GM18517 (cell line): ENCODE results near the gene COG1.

Experiments
- ATAC-seq: cut with Tn5 transposase; IDR thresholded peaks from one replicate; pipeline ENCODE4 v1.9.1; 2021; ENCODE audit warnings: mild to moderate bottlenecking, moderate library complexity; ENCODE audit not compliant: unreplicated experiment

The COG1 gene

DNA sequence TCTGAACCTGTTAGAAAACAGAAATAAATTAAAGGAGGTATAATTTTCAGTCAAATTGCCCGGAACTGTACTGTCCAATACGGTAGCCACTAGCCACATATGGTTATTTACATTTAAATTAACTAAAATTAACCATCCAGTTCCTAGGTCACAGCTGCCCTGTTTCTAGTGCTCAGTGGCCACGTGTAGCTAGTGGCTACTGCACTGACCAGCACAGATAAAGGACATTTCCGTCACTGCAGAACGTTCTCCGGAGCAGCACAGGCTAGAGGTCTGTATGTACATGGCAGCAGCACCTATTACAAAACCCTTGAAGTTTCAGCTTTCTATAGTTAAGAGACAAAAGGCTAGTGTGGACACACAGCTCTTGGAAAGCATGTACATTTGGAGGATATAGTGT lies 35.1 kb downstream of the COG1 start:
- ATAC-seq: no peak

DNA sequence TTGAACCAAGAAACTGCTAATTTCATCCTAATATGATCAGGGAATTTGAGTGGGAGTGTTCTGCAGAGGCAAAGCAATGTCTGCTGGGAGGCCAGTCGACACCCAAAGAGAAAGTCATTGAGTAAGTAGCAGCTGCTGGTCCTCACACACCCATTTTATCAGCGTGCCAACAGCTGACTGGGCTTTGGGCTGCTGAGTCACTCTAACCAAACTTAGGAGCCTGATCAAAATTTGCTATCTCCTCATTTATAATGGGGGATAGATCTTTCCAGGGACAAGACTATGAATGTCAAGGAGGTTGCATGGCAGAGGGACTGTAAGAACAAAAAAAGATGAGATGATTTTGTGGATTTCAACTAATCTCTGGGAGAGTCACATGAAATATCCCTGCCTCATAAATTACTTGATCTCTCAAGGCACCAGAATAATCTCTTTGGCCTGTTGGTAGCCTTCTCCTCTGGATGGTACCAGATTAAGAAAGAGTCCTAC lies 35.9 kb downstream of the COG1 start:
- peak; percentile 35 for ATAC-seq

DNA sequence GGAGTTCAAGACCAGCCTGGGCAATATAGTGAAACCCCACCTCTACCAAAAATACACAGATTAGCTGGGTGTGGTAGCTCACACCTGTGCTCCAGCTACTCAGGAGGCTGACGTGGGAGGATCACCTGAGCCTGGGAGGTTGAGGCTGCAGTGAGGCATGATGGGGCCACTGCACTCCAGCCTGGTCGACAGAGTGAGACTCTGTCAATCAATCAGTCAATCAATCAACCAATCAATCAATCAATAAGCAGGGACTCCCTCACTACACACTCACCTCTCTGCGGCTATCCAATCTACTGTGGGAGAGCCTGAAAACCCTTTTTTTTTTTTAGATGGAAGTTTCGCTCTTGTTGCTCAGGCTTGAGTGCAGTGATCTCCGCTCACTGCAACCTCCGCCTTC lies 37.2 kb downstream of the COG1 start:
- no peak for ATAC-seq

DNA sequence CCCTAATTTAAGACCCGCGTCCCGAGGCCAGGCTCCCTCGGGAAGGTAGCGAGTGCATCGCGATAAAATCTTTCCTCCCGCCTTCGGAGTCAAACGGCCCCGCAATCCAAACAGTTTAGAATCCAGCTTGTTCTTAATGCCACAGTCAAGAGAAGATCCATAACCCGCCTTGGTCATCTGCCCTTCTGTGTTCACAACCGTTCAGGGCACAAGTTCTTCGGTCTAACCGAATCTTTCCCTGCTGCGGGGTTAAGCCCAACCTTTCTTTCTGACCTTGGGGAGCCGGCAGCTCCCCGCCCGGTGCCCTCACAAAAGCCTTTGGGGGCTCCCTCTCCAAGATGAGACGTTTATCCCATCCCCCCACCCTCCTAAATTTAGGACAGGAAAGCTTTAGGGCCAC lies 38.5 kb downstream of the COG1 start:
- ATAC-seq: no peak

DNA sequence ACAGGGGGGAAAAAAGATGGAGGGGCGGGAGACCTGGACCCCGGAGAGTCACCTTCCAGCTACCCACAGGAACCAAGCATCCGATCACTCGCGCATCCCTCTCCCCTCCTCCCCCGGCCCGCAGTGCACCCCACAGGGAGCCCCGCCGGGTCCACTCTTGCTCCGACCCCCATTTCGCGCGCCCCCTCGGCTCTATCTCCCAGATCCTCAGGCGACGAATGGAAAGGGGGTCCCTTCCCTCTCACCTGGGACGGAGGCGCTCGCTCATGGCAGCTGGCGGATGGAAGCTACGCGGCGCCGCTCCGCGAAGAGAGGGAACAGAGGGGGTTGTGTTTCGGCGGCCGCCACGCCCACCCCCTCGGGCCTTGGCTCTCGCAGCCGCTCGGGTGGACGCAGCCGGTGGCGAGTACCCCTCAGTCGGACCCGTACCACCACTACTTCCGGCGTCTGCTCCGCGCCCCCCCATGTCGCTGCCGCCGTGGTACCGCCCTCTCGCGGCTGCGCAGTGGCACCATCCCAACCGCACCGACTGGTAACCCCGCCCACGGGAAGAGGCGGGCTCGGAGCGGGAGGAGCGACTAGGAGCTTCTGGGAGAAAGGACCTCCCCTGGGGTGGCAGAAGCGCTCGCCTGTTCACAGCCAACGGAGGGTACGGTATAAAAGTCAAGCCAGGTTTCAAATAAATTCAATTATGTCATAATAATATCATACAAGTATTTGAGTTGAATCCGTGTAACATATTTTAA lies 39.2 kb downstream of the COG1 start:
- peak; percentile 73 for ATAC-seq

DNA sequence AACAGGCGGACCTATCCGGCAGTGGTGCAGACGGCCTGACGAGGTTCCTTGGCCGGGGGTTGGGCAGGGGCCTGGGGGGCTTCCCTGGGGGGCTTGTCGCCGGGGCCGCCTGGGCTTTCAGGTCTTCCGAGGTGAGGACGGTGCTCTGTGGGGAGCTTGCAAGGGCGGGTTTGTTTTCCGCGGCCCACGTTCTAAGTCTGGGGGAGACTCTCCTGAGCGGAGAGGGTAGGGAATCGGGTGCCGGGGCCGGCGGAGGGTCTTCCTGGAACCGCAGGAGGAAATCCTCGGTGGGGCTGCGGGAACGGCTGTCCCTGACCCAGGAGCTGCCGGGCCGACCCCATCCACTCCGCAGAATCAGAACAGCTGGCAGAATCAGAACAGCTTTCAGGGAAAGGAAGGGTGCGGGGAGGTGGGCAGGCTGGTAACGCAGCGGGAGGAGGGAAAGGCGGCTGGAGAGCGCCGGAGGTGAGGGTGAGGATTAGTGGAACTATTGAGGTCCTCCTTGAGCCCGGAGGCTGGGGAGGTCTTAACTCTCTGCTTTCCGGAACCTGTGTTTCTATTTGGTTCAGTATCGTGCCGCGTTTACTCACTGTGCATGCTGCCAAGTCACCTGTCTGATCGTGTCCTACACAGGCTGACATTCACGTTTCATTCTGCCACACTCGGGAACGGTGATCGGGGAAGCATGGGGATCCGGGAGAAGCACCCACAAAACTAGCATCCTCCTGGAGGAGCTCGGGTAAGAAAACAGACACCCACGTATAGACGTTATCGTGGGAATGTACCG lies 39.9 kb downstream of the COG1 start:
- ATAC-seq: peak; percentile 14

DNA sequence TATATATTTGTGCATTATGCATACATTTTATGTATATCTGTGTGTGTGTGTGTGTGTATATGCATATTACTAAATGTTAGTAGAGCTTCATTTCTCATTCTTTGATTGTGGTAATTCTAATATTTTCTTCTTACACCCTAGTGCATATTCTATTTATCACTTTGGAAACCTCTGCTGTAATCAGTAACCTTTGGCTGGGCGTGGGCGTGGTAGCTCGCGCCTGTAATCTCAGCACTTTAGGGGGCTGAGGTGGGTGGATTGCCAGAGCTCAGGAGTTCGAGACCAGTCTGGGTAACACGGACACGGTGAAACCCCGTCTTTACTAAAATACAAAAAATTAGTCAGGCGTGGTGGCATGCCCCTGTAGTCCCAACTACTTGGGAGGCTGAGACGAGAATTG lies 41.9 kb downstream of the COG1 start:
- ATAC-seq: no peak

DNA sequence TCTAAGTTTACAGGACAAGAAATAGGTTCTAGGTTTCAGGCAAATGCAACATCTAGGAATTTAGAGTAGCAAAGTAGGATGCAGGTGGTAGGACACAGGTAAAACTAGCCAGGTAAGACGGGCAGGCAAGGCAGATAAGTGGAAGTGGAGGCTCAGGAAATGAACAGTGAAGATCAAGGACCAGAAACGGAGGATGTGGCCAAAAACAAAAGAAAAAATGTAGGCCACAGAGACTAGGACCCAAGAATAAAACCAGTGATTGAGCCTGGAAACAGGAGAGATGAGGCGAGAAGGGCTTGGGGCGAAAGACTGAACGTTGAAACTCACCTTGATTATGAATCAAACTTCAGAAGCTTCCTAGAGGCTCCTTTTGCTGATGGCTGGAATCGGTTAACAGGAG lies 44.9 kb downstream of the COG1 start:
- ATAC-seq: no peak

DNA sequence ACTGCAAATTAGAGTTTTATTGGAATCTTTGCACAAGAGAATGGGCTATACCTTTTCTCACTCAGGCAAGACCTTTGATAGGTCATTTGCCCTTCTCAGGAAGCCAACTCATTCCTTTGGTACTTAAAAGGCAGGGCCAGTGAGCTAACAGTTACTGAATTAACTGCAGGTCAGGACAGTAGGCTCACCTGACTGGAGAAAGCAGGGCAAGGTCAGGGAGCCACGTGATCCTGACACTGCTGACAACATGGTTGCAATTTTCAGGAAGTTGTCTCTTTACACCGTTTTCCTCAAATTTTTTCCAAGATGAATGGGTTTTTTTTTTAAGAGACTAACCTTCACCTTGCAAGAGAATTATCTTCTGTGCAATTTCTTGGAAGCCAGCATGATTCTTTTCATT lies 47.7 kb downstream of the COG1 start:
- no peak for ATAC-seq

DNA sequence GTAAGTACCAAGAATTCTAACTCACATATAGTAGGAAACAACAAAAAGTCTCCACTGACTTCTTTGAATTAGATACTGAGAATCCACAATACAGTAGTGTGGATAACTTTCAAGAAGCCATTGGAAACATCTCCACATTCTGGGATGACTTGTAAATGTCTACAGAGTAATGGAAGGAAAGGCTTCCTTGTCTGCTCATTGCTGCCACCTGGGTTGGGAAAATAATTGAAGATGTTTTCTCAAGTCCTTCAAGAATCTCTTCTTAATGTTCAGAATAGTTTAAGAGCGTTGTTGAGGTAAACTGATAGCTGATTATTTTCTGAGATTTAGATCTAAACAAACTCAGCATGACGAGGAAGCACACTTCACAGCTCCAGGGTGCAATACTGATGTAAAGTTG lies 54.9 kb downstream of the COG1 start:
- ATAC-seq: no peak

DNA sequence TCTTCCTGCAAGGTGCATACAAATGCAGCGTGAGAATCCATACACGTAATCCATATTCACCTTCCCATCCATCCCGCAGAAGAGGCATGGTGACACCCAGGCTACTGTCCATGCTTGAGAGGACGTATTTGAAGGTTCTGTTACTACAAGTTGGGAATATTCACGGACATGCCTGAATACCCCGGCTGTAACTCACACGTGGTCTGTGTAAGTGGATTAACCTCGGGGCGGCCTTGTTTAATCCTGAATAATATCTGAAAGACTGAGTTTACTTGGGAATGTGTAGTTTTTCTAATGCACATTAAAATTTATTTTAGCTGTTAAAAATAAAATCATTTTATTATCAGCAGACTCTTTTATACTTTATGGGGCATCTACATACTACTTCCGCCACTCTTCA lies 55.7 kb downstream of the COG1 start:
- ATAC-seq: no peak

DNA sequence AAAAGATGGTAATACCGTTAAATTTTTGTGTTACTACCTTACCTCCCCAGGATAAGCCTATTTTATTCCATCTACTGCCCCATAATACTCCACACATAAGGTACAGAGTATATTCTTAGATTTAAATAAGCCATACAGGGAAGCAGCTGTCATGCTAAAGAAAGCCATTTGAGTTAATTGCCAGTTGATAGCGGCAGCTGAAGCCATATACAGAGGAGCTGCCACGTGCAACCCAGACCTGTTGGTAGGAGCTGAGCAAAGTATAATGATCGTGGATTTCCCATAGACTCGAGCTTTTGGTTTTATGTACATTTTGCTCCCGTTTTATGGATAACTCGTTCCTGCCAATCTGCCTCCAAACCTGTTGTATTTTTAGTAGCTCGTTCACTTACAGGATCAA lies 56.8 kb downstream of the COG1 start:
- no peak for ATAC-seq

DNA sequence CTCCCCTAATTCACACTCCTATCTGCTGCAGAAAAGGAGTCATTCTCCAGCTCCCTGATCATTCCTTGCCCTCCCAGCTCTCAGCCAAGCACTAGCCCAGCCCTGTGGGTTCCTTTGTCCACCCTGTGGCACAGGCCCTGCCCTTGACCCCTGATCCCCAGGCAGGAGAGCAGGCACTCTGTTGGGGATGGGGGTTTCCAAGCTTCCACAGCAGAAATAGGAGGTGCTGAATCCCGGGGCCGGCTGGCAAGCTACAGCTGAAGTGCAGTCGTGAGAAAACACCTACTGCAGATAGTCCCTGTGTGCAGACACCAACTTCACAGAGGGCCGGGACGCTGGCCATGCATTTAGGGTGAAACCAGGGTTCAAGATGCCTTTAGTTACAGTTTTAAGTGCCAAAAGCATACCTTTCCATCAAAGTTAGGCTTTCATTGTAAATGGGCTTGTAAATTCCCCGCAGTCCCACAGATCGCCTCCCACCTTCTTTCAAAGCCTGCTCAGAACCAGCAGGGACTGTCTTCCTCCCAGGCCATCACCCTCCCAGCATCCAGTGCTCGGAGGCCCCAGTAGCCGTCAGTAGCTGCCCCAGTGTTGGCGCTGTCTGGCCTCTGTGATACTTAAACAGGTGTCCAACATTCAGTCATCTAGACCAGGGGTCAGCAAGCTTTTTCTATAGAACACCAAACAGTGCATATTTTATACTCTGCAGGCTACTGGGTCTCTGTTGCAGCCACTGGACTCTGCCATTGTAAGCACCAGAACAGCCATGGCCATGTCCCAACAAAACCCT lies 58.2 kb downstream of the COG1 start:
- ATAC-seq: no peak

DNA sequence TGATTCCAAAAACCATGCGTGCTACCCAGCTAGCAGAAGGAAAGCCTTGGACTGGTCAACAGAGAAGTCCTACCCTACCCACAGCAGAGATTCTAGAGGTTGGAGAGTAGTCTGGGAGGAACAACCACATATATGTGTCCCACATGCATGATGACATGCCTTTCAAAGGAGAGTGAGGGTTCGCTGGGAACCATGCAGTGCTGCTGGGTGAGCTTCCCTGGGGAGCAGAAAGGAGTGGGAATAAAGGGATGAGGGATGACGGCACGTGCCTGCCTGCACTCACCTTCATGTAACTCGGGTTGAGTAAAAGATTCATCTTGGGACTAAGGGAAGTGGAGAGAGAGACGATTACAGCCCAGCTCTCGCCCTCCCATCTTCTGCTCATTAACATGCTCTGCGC lies 59.0 kb downstream of the COG1 start:
- ATAC-seq: no peak

DNA sequence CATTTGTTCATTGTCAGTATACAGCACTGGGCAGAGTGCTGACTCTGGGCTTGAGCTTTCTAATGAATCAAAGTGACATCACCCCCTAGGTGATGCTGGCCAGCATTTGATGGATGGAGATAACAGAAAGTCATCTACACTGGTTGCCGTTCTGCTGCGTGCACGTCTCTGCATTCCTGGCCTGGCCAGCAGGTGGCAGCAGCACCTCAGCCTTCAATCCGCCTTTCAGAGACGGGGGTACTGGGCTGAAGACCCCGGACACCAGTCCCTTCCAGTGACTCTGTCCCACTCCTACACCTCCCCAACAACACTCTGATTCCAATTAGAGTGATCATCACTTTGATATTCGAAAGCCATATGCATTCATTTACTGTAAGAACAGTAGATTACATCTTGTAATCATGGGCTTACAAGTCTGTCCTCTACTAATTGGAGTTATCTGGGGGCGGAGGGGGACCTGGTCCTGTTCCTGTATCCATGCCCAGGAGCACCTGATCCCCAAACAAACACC lies 62.9 kb downstream of the COG1 start:
- ATAC-seq: peak; percentile 56

DNA sequence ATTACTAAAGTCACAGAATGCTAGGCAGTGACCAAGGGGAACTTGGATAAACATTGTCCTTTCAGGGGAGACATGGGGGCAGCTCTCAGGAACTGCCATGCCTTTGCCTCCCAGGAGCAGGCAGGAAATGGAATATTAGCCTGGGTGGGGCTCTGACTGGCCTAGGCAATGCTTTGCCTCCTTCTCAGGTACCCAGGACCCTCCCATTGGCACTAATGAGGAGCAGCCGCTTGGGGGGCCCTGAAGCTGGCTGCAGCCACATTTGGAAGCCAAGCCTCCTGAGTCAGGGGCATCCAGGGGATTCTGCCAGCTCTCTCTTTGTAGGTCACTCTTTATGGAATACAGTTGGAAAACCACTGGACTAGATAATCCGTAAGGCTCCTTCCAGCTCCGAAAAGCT lies 63.4 kb downstream of the COG1 start:
- no peak for ATAC-seq

DNA sequence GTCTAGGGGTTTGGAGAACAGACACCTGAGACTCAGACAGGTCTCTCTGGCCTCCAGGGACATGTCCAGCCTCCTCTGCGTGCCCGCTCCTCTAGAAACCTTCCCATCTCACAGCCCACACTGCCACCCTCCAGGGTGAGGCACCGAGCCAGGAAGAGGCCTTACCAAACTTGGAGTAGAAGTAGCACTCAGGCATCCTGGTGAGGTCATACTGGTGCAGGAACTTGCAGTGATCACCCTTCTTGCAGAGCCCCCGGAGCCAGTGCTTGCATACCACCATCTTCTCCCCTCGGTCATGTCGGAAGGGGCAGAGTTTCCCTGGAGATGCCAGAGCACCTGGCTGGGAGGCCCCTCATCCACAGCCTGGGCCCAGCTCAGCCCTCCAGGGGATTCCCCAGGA lies 64.7 kb downstream of the COG1 start:
- ATAC-seq: no peak
